ENCODE data around the gene GTF2F2.

GTF2F2 gene

DNA sequence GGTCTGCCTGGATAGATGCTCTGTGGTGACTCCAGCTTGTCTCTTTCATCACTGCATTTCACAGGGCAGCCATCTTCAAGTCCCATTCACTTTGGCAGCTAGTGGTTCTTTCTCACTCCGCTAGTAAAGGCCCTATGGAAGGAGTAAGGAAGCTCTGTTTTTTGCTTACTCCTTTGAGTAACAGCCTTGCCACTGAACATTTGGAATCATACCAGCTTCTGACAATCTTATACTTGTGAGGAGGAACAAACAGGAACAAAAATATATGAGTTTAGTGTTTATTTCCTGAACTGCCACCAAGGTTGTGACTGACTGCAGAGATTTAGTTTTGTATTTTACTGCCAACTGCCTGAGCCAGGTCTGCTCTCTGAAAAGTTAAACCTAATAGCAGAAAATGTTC is 41.9 kb downstream of the GTF2F2 start:
- H3K27me3 ChIP-seq: no peaks in the 10 kb centered on the region
- TF ChIP-seq, protein P1, sequence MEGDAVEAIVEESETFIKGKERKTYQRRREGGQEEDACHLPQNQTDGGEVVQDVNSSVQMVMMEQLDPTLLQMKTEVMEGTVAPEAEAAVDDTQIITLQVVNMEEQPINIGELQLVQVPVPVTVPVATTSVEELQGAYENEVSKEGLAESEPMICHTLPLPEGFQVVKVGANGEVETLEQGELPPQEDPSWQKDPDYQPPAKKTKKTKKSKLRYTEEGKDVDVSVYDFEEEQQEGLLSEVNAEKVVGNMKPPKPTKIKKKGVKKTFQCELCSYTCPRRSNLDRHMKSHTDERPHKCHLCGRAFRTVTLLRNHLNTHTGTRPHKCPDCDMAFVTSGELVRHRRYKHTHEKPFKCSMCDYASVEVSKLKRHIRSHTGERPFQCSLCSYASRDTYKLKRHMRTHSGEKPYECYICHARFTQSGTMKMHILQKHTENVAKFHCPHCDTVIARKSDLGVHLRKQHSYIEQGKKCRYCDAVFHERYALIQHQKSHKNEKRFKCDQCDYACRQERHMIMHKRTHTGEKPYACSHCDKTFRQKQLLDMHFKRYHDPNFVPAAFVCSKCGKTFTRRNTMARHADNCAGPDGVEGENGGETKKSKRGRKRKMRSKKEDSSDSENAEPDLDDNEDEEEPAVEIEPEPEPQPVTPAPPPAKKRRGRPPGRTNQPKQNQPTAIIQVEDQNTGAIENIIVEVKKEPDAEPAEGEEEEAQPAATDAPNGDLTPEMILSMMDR (IDR thresholded peaks at IDR 0.05): no peak
- H3K4me1 ChIP-seq (ENCODE audit: control insufficient read depth in 1 of 2, insufficient read depth in 1 of 2, low read depth in 1 of 2, low read length in 1 of 2): no peaks in the 10 kb centered on the region
- H3K4me3 ChIP-seq (ENCODE audit: low read depth in 1 of 2, low read length in 1 of 2): no peak overlapping the region
- no peaks in the 10 kb centered on the region for H3K9me3 ChIP-seq
- no peak overlapping the region for H3K27ac ChIP-seq
- H3K36me3 ChIP-seq: peaks cover 26% of the 10 kb centered on the region

DNA sequence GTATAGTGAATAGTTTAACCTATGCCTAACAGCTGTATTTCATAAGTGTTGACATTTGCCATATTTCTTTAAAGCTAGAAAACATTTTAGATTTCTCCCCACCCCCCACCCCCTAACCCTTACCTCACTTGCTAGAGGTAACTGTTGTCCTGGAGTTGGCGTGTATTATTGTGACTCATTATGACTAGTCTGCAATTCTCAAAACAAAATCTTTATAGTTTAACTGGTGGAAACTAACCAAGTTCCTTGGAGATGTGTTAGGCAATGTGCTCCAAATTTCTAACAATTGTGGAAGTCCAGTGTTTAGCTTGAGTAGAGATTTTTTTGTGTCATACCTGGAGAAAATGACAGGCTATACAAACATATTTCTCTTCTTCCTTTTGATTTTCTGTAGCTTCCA is 42.5 kb downstream of the GTF2F2 start:
- no peaks in the 10 kb centered on the region for H3K4me1 ChIP-seq (ENCODE audit: control insufficient read depth in 1 of 2, insufficient read depth in 1 of 2, low read depth in 1 of 2, low read length in 1 of 2)
- H3K27ac ChIP-seq: no peak overlapping the region
- TF ChIP-seq, protein P1 (IDR thresholded peaks at IDR 0.05): no peak
- H3K27me3 ChIP-seq: no peaks in the 10 kb centered on the region
- H3K36me3 ChIP-seq: peaks cover 26% of the 10 kb centered on the region
- no peak overlapping the region for H3K4me3 ChIP-seq (ENCODE audit: low read depth in 1 of 2, low read length in 1 of 2)
- H3K9me3 ChIP-seq: no peaks in the 10 kb centered on the region

DNA sequence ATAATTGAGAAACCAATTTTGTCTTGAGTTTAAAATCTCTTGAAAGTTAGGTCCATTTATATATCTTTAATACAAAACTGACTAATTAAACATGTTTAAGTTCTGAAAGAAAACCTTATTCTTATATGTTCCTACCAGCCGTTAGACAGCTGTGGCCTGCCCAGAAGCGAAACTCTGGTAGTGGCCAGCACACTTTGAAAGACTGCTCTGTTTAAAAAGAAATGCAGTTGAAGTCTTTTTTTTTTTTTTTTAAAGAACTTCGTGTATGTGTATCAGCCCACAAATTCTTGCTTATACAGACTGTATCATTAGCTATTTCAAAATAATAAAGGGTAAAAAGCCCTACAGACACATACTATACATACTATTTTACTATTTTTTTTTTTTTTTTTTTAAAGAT is 46.5 kb downstream of the GTF2F2 start:
- no peaks in the 10 kb centered on the region for H3K27me3 ChIP-seq
- H3K27ac ChIP-seq: no peak overlapping the region
- H3K4me1 ChIP-seq (ENCODE audit: control insufficient read depth in 1 of 2, insufficient read depth in 1 of 2, low read depth in 1 of 2, low read length in 1 of 2): peaks cover 5 to 6% of the 10 kb centered on the region in 2 experiments
- H3K9me3 ChIP-seq: no peaks in the 10 kb centered on the region
- H3K36me3 ChIP-seq: peaks cover 13% of the 10 kb centered on the region
- no peak overlapping the region for H3K4me3 ChIP-seq (ENCODE audit: low read depth in 1 of 2, low read length in 1 of 2)
- TF ChIP-seq, protein P1 (IDR thresholded peaks at IDR 0.05): no peak

DNA sequence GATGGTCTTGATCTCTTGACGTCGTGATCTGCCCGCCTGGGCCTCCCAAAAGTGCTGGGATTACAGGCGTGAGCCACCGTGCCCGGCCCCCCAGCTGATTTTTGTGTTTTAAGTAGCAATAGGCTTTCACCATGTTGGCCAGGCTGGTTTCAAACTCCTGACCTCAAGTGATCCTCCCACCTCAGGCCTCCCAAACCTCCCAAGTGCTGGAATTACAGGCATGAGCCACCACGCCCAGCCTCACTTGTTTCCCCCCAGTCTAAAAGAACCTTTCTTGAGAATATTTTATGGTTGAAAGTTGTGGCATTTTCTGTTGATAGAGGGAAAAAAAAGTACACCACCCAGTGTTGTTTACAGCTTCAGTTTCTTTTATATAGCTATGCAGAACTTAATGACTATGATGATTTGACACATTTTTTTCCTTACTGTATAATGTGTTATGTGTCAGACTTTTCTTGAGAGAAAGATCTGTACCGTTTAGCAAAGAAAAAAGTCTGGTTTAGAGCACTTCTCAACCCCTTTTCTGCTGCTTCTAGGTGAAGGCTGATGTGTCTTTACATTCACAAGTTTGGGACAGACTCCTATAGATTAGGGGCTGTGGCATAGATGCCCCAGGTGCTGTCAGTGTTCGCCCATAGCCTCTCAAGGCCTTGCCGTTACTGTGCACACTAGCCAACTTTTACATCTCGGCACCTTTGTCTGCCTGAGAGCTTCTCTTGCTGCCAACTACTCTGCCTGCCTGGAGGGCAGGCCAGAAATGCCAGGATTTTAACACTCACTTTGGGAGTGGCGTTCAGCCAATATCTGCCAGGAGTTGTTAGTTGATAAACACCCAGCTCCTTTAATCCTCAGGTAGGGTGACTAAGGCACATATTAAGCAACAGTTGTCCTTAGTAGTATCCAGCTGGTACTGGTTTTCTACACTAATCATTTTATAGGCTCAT is 47.6 kb downstream of the GTF2F2 start:
- TF ChIP-seq, protein P1 (IDR thresholded peaks at IDR 0.05): no peak
- no peaks in the 10 kb centered on the region for H3K27me3 ChIP-seq
- no peak overlapping the region for H3K27ac ChIP-seq
- peaks cover 13% of the 10 kb centered on the region for H3K36me3 ChIP-seq
- H3K4me3 ChIP-seq (ENCODE audit: low read depth in 1 of 2, low read length in 1 of 2): no peak overlapping the region
- no peaks in the 10 kb centered on the region for H3K9me3 ChIP-seq
- peaks cover 5 to 6% of the 10 kb centered on the region in 2 experiments for H3K4me1 ChIP-seq (ENCODE audit: control insufficient read depth in 1 of 2, insufficient read depth in 1 of 2, low read depth in 1 of 2, low read length in 1 of 2)

DNA sequence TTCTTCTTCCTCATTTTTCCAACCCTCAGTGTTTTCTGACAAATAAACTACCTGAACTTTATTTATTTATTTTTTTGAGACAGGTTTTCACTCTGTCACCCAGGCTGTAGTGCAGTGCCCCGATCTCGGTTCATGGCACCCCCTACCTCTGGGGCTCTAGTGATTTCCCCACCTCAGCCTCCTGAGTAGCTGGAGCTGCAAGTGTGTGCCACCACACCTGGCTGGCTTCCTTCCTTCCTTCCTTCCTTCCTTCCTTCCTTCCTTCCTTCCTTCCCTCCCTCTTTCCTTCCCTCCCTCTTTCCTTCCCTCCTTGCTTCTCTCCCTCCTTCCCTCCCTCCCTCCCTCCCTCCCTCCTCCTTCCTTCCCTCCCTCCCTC is 48.2 kb downstream of the GTF2F2 start:
- TF ChIP-seq, protein P1 (IDR thresholded peaks at IDR 0.05): no peak
- Histone ChIP-seq H3K27me3 (no peaks in the 10 kb centered on the region), H3K36me3 (peaks cover 12% of the 10 kb centered on the region), H3K4me3 (ENCODE audit: low read depth in 1 of 2, low read length in 1 of 2) (no peak overlapping the region), H3K4me1 (ENCODE audit: control insufficient read depth in 1 of 2, insufficient read depth in 1 of 2, low read depth in 1 of 2, low read length in 1 of 2) (peaks cover 5 to 6% of the 10 kb centered on the region in 2 experiments), H3K27ac (no peak overlapping the region), H3K9me3 (no peaks in the 10 kb centered on the region)

All from neutrophil (primary cell).